ENCODE measurements around the gene HES1. TPM values are rescaled to one million over a fixed set of nuclear protein-coding genes. Genes with fewer than 3 reads are reported as not detected.
"Not testable (repeated sequence)": the region's sequence is repeated elsewhere in the genome, so short reads cannot be mapped to it uniquely, and the experiment has no call there.

The HES1 gene
- total RNA-seq, 4 donors from 2014 or later, result 89.9 to 196 (median 104) TPM

DNA sequence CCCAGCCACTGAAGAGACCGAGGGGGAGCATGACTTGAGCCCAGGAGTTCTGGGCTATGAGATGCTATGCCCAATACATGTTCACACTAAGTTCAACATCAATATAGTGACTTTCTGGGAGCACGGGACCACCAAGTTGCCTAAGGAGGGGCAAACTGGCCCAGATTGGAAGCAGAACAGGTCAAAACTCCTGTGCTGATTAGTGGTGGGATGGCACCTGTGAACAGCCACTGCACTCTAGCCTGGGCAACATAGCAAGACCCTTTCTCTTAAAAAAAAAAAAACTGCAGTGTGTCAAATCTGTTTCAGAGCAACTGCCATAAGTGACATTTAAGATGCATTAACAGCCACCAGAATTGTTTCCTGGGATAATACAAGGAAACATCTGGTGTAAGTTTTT, 9.8 kb downstream of the HES1 start:
- no peak for TF ChIP-seq CTCF (IDR thresholded peaks at IDR 0.05)
- no peak for TF ChIP-seq POLR2A (IDR thresholded peaks at IDR 0.05)
- no peak for TF ChIP-seq POLR2AphosphoS5 (IDR thresholded peaks at IDR 0.05)
- TF ChIP-seq EP300 (IDR thresholded peaks at IDR 0.05; ENCODE audit: low read depth), result no peak
- WGBS, 2 donors (ENCODE audit: low coverage in 1 of 2), result 81% methylated on average over 2 of the region's 2 CpGs; no CpG with 5 or more reads in 1 of the 2 donors
- no peaks in the 10 kb centered on the region for H3K9me3 ChIP-seq
- DNase-seq, result no peak
- H3K4me3 ChIP-seq, result no peak overlapping the region
- intact Hi-C loops (cut with DNase I; ENCODE audit: low total_unique reads), result no loop called here
- H3K4me1 ChIP-seq, result peaks cover 17 to 32% (median 25%) of the 10 kb centered on the region in 4 donors
- no peaks in the 10 kb centered on the region for H3K36me3 ChIP-seq
- no peaks in the 10 kb centered on the region for H3K27me3 ChIP-seq
- no peak overlapping the region for H3K27ac ChIP-seq
- in situ Hi-C loops (cut with MboI; ENCODE audit: low pct_ligation_motif_present in 1 of 4, low pct_unique_long_range_greater_than_20kb in 1 of 4, low sequenced_read_pairs in 3 of 4), result loop anchor here in 2 of 4 donors (25.0 kb wide), 2 partner anchors 167 to 358 kb away; no protein-coding TSS in a partner anchor

- in situ Hi-C loops (cut with MboI; ENCODE audit: low pct_ligation_motif_present in 1 of 4, low pct_unique_long_range_greater_than_20kb in 1 of 4, low sequenced_read_pairs in 3 of 4), result loop anchor here in 2 of 4 donors (25.0 kb wide), 2 partner anchors 165 to 360 kb away; no protein-coding TSS in a partner anchor
Observed at GRCh38 chr3:194147679-194148078, 11.7 kb downstream of the HES1 start.

GRCh38 chr3:194148383-194148782, 12.4 kb downstream of the HES1 start:
- TF ChIP-seq EP300 (IDR thresholded peaks at IDR 0.05; ENCODE audit: low read depth) (no peak), POLR2AphosphoS5 (IDR thresholded peaks at IDR 0.05) (no peak), POLR2A (IDR thresholded peaks at IDR 0.05) (no peak), CTCF (IDR thresholded peaks at IDR 0.05) (no peak)
- Histone ChIP-seq H3K27me3 (no peaks in the 10 kb centered on the region), H3K9me3 (no peaks in the 10 kb centered on the region), H3K27ac (no peak overlapping the region), H3K4me1 (peaks cover 4 to 18% (median 9%) of the 10 kb centered on the region in 4 donors), H3K4me3 (no peak overlapping the region), H3K36me3 (no peaks in the 10 kb centered on the region)
- 41 to 46% methylated on average over 7 of the region's 7 CpGs for WGBS, 2 donors (ENCODE audit: low coverage in 1 of 2)
- intact Hi-C loops (cut with DNase I; ENCODE audit: low total_unique reads), result no loop called here
- in situ Hi-C loops (cut with MboI; ENCODE audit: low pct_ligation_motif_present in 1 of 4, low pct_unique_long_range_greater_than_20kb in 1 of 4, low sequenced_read_pairs in 3 of 4), result loop anchor here in 2 of 4 donors (25.0 kb wide), 2 partner anchors 164 to 361 kb away; no protein-coding TSS in a partner anchor
- no peak for DNase-seq

More at GRCh38 chr3:194147679-194148078, 11.7 kb downstream of the HES1 start:
- no peaks in the 10 kb centered on the region for H3K9me3 ChIP-seq
- no peak overlapping the region for H3K27ac ChIP-seq
- no peak for DNase-seq
- H3K36me3 ChIP-seq, result no peaks in the 10 kb centered on the region
- no peak overlapping the region for H3K4me3 ChIP-seq
- H3K4me1 ChIP-seq, result peaks cover 6 to 19% (median 10%) of the 10 kb centered on the region in 4 donors
- no peak for TF ChIP-seq POLR2AphosphoS5 (IDR thresholded peaks at IDR 0.05)
- no peak for TF ChIP-seq CTCF (IDR thresholded peaks at IDR 0.05)
- TF ChIP-seq POLR2A (IDR thresholded peaks at IDR 0.05), result no peak
- TF ChIP-seq EP300 (IDR thresholded peaks at IDR 0.05; ENCODE audit: low read depth), result no peak
- intact Hi-C loops (cut with DNase I; ENCODE audit: low total_unique reads), result no loop called here
- H3K27me3 ChIP-seq, result no peaks in the 10 kb centered on the region
- 84% methylated on average over 7 of the region's 7 CpGs; no CpG with 5 or more reads in 1 of the 2 donors for WGBS, 2 donors (ENCODE audit: low coverage in 1 of 2)

GRCh38 chr3:194150252-194150934, 14.4 kb downstream of the HES1 start:
- Histone ChIP-seq H3K9me3 (no peaks in the 10 kb centered on the region), H3K4me3 (no peak overlapping the region), H3K36me3 (no peaks in the 10 kb centered on the region), H3K27me3 (no peaks in the 10 kb centered on the region), H3K4me1 (peaks cover 4 to 18% (median 9%) of the 10 kb centered on the region in 4 donors), H3K27ac (peak overlapping the region in 1 of 4 donors; percentile 55)
- intact Hi-C loops (cut with DNase I; ENCODE audit: low total_unique reads) (no loop called here), in situ Hi-C loops (cut with MboI; ENCODE audit: low pct_ligation_motif_present in 1 of 4, low pct_unique_long_range_greater_than_20kb in 1 of 4, low sequenced_read_pairs in 3 of 4) (no loop called here)
- no peak for TF ChIP-seq EP300 (IDR thresholded peaks at IDR 0.05; ENCODE audit: low read depth)
- no peak for TF ChIP-seq POLR2A (IDR thresholded peaks at IDR 0.05)
- no peak for TF ChIP-seq POLR2AphosphoS5 (IDR thresholded peaks at IDR 0.05)
- TF ChIP-seq CTCF (IDR thresholded peaks at IDR 0.05), result no peak
- 42 to 57% methylated on average over 5 to 8 of the region's 8 CpGs for WGBS, 2 donors (ENCODE audit: low coverage in 1 of 2)
- no peak for DNase-seq

- in situ Hi-C loops (cut with MboI; ENCODE audit: low pct_ligation_motif_present in 1 of 4, low pct_unique_long_range_greater_than_20kb in 1 of 4, low sequenced_read_pairs in 3 of 4), result not testable (repeated sequence)
Observed at GRCh38 chr3:194150935-194151302, 15.0 kb downstream of the HES1 start.

More at GRCh38 chr3:194150935-194151302, 15.0 kb downstream of the HES1 start:
- H3K27me3 ChIP-seq; DNase-seq; intact Hi-C loops (cut with DNase I; ENCODE audit: low total_unique reads); H3K9me3 ChIP-seq; H3K4me3 ChIP-seq; H3K36me3 ChIP-seq: not testable (repeated sequence)
- Histone ChIP-seq H3K4me1 (peaks cover 4 to 18% (median 9%) of the 10 kb centered on the region in 4 donors), H3K27ac (peak overlapping the region in 1 of 4 donors; percentile 55)
- WGBS, 2 donors (ENCODE audit: low coverage in 1 of 2), result 90 to 95% methylated on average over 2 of the region's 2 CpGs
